Activated CD8-positive, alpha-beta memory T cell treated with anti-CD3 and anti-CD28 coated beads, Interleukin-2, amount 50 U/mL, for 1 hour (primary cell): ENCODE data around the gene HTRA2.

Experiments
- DNase-seq: peaks from one replicate; pipeline ENCODE4 v3.0.0-alpha.2; 2020; ENCODE audit errors: extremely low read depth

HTRA2 gene

GRCh38 chr2:74500578-74500946 is 29.2 kb upstream of the HTRA2 start:
- no peak for DNase-seq

DNA sequence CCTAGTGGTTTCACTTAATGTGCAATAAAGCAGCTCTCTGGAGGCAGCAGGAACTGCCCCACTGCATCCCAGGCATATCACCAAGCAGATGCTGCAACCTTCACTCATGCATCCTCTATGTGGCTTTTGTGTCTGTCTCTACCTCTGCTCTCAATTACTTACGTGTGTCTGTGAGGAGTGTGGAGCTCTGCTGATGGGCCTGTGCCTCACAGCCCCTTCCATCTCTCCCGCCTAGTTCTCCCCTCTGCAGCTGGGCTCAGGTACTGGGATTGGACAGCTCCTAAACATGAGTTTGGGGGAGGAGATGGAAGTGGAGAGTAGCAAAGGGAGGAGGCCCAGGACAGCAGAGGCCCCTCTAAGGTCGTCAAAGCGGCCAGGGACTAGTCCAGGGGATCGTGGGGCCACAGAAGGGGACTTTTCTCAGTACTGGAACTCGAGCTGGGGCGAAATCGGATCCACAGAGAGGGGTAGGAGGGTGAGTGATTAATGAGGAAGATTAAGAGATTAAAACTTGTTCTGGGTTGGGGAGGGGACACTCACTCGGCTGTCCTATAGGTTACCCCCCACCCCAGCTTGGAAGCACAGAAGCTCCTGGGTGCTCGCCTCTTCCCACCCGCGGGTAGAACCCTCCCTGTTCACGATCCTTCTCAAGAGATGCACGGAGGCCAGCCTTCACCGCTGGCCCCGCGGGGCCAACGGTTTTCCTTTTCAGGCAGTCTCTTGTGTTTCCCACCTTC is 28.2 kb upstream of the HTRA2 start:
- DNase-seq: no peak

- no peak for DNase-seq
These were observed 27.5 kb upstream of the HTRA2 start for GRCh38 chr2:74502147-74502719.

DNA sequence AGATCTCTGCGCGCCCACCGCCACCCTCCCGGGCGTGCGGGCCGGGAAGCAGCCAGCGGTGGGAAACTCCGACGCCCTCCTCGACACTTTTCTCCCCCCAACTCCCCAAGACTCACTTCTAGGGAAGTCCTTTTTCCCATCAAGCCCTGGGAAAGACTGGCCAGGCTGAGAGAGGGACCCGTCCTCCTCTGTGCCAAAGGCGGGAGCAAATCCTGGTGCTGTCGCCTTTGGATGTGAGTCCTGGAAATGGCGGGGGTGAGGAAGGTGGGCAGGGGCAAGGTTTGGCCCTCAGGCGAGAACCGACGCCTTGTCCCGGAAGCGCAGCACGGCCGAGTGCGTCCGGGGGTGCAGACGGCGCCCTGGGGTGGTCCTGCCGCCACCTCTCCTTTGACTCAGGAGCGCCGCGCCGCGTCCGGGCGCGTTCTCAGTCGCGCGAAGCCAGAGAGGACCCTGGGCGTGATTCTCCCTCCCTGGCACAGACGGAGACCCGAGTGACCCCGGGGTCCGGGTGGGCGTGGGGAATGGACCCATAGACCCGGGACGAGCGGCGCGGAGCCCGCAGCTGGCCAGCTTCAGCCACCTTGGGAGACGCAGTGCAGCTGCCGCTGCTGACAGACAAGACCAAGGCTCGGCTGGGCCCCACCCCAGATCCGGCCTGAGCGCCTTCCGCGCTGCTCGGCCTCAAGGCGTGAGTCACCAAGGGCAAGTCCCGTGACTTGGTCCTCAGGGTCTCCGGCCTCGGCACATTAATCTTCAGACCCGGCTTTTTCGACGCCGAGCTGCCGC is 26.8 kb upstream of the HTRA2 start:
- DNase-seq: no peak

DNA sequence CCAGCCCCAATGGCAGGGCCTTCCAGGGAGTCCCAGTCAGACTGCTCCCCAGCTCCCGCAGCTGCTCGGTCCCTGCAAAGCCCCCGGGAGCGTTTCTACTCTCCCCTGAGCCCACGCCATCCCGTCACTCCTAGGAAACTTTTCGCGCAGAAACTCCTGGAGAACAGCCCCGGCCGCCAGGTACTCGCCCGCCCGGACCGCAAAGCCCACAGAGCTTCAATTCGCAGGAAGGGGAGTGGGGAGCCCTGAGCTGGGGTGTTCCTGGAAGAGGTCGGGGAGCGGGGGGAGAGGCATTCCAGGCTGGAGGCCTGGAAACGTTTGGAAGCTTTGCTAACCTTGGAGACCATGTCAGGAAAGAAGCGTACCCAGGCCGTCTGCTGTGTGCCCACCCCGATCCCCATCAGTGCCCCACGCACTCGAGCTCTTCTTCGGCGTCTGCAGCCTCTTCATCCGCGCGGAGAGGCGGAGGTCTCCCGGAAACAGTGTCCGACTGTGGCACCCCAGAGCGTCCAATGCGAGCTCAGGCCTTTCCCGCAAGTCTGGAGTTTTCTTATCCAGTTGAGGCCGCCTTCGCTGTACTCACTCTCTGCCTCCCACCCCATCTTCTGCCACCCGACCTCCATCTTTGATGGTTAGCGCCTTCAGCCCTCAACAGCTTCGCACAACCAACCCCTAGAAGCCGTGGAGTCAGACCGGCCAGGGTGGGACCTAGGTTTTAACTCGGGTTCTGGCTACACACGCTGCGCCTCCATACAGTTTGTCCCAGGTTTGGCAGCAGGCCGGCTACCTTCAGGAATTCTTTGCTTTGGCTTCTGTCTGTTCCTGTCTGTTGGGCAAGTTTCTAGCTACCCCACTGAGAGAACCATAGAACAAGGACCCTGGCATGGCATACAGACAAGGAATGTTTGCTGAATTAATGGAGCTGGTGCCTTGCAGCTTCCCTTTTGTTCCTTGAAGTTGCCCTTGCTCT is 25.9 kb upstream of the HTRA2 start:
- DNase-seq: no peak

DNA sequence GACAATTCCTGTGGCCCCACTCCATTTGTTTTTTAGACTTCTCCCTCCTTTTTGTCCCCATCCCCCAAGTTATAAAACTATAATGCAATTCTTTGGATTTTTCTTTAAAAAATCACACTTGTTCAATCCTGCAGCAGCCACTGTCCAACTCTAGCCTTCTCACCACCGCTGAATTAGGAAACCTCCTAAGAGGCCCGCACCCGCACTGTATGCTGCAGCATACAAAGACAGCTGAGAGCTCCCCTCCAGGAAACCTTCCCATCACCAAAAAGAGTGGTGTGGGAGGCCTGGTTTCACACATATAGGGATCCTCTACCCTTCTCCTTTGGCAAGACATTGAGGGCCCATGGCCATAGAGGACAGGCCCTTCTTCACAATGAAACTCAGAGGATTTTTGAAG is 25.1 kb upstream of the HTRA2 start:
- no peak for DNase-seq

- DNase-seq: no peak
These were observed 24.1 kb upstream of the HTRA2 start for GRCh38 chr2:74505448-74506246.

DNA sequence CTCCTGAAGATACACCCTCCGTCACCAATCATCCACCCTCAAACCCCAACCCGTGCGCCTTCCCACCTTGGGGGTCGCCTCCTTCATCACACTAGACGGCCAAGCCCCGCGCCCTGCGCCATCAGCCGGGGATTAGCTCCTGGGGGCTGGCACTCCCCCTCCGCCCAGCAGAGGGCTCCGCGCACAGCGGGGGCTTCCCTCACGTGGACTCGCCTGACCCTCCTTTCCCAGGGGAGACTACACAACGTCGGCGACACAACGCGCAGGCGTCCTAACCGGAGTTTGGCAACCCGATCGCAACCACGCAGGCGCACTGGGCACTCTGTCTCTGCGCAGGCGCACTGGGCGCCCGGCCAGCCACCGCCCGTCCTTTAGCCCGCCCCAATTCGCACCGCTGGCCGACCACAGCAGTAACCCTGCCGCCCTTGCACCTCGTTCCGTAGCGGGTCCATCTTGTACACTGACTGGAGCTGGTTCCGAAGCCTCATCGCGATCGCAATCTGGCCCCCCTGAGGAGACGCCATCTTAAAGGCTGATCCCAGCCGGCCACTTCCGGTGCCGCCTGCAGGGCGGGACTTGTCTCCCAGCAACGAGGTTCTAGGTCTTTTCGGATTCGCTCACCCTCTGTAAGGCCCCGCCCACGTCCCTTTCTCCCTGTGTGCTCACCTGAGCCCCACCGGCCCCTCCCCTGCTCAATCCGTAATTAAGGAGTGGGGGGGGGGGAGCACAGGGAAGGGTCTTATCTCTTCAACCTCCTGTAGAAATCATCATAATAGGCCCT is 22.4 kb upstream of the HTRA2 start, which contains the start of gene PCGF1:
PCGF1 (minus strand) TSS at position 551 of the 781 bp plus-strand sequence; CDS start at position 524, 27 bp downstream.
- peak; percentile 94 for DNase-seq

- no peak for DNase-seq
These were observed 21.7 kb upstream of the HTRA2 start for GRCh38 chr2:74507926-74508520.

DNA sequence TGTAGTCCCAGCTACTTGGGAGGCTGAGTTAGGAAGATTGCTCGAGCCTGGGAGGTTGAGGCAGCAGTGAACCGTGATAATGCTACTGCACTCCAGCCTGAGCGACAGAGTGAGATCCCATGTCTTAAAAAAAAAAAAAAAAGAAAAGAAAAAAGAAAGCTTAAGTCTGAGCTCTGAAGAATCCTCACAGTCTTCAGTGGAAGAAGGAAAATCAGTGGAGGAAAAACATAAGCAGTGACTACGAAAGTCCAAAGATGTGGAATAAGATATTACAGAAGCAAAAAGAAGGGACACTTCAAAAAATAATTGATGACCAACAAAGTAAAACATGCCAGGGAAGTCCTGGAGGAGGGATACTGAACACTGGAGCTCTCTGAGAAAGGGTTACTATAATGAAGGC is 19.5 kb upstream of the HTRA2 start:
- no peak for DNase-seq

DNA sequence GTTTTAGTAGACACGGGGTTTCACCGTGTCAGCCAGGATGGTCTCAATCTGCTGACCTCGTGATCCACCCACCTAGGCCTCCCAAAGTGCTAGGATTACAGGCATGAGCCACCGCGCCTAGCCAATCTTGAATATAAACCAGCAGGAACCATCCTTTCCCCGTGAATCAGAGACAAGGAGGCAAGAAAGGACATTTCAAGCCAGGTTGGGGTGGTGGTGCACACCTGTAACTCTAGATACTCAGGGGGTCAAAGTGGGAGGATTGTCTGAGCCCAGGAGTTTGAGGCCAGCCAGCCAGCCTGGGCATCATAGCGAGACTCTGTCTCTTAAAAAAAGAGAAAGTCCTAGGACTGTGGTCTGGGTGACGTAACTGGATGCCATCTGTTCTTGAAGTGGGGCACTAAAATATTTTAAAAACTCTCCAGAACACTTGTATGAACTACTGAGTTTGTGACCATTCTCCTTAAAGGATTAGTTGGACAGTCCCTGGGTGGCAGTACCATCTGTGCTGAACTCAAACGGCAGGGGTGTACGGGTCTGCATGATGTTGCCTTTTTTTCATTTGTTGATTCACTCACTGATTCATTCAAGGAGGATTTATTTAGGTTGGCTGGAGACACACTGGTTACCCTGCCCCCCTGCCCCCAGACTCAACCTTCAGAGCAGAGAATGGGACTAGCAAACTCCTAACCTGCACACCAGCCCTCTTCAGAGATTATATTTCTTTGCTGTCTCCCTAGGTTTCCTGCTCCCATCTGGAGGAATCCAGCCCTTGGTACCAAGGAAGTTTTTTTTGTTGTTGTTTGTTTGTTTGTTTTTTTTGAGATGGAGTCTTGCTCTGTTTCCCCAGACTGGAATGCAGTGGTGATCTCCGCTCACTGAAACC is 18.4 kb upstream of the HTRA2 start:
- no peak for DNase-seq

DNA sequence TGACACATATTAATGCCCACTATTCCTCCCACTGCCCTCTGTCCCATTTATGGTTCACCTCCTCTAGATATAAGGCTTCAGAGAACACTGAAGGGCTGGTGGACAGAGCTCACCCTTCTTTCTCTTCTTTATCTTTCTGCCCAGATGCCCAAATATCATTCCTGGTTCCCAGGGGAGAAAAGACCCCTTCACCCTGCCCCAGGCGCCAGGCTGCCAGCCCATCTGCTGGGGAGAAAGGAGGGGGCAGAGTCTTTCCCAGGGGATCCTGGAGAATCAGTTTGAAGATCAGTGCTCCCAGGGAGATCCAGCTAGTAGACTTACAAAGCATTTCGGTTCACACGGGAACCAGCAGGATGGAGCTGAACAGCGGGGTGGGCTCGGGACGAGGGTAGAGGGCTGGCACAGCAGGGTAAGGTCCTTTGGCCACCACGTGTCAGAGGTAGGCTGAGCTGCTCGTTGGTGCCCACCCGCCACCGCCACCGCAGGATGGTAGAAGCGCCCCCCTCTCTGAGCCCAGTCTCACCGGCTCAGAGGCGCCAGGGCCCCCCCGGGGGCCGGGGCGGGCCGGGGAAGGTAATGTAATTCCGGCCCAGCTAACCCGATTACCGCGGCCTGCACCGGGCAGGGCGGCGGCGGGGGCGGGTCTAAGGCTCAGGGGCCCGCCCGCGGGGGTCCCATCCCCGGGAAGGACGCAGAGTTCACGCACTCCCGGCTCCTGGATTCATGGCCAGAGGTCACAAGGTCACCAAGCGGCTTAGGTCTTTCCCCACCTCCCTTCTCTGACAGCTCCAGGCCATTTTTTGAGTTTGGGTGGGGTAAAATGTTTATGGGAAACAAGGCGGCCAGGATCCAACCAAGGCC is 16.8 kb upstream of the HTRA2 start:
- no peak for DNase-seq

GRCh38 chr2:74513605-74514367 is 15.9 kb upstream of the HTRA2 start:
- no peak for DNase-seq

- no peak for DNase-seq
These were observed 15.1 kb upstream of the HTRA2 start, which contains the start of gene TLX2 for GRCh38 chr2:74514368-74515270. Gene TLX2, plus strand, starts transcription at chr2:74514450. Its CDS starts 357 bp downstream, at chr2:74514807.

DNA sequence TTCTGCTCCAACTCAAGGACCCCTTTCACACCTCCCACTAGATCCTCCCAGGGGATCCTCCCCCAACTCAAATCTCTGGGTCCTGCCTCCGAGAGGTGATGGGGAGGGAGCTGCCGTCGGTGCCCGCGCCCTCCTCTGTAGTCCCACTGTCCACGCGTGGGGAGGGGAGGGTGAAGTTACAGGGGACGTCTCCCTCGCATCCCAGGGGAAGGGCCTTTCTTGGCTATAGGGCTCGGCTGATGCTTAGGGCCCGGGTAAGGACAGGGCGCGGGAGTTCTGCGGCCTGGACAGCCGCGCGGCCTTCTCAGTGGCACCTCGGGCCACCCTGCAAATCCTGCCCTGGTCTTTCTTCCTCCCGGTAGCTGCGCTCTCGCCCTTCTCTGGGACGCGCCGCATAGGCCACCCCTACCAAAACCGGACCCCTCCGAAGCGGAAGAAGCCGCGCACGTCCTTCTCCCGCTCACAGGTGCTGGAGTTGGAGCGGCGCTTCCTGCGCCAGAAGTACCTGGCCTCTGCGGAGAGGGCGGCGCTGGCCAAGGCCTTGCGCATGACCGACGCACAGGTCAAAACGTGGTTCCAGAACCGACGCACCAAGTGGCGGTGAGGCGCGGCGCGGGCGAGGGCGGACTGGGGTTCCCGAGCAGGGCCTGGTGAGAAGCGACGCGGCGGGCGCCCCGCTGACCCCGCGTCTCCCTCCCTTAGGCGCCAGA is 14.3 kb upstream of the HTRA2 start:
- DNase-seq: no peak
